ENCODE results near the gene PHACTR1. TPM values are rescaled to one million over a fixed set of nuclear protein-coding genes. Genes with fewer than 3 reads are reported as not detected.

PHACTR1 gene
- total RNA-seq, 2 experiments from 2014 or later, result 0.11 TPM; not detected in 1

GRCh38 chr6:12987783-12988182, 271.2 kb downstream of the PHACTR1 start:
- Mint-ChIP-seq H3K9me3 (no peaks in the 10 kb centered on the region), H3K4me1 (ENCODE audit: low read depth) (no peaks in the 10 kb centered on the region), H3K36me3 (ENCODE audit: low read depth) (no peaks in the 10 kb centered on the region), H3K27me3 (peaks cover 1% of the 10 kb centered on the region), H3K4me3 (no peak overlapping the region), H3K27ac (no peak overlapping the region)
- DNase-seq (no peak), ATAC-seq (no peak)
- intact Hi-C loops (cut with micrococcal nuclease), result no loop called here
- POLR2A ChIA-PET, result no interaction called here
- no peak for TF ChIP-seq CTCF (IDR thresholded peaks at IDR 0.05)
- CTCF ChIA-PET, result no interaction called here

GRCh38 chr6:12990162-12990561, 273.6 kb downstream of the PHACTR1 start:
- intact Hi-C loops (cut with micrococcal nuclease), result no loop called here
- POLR2A ChIA-PET, result no interaction called here
- no peaks in the 10 kb centered on the region for H3K9me3 Mint-ChIP-seq
- H3K36me3 Mint-ChIP-seq (ENCODE audit: low read depth), result no peaks in the 10 kb centered on the region
- no peak for DNase-seq
- no peak overlapping the region for H3K27ac Mint-ChIP-seq
- no peaks in the 10 kb centered on the region for H3K4me1 Mint-ChIP-seq (ENCODE audit: low read depth)
- no peak overlapping the region for H3K4me3 Mint-ChIP-seq
- no peak for ATAC-seq
- no peak for TF ChIP-seq CTCF (IDR thresholded peaks at IDR 0.05)
- CTCF ChIA-PET, result no interaction called here
- H3K27me3 Mint-ChIP-seq, result peaks cover 1% of the 10 kb centered on the region

- no peaks in the 10 kb centered on the region for H3K9me3 Mint-ChIP-seq
- DNase-seq (no peak), ATAC-seq (no peak)
- POLR2A ChIA-PET, result no interaction called here
- CTCF ChIA-PET, result no interaction called here
- H3K27me3 Mint-ChIP-seq, result peaks cover 1% of the 10 kb centered on the region
- no peak for TF ChIP-seq CTCF (IDR thresholded peaks at IDR 0.05)
- no peaks in the 10 kb centered on the region for H3K4me1 Mint-ChIP-seq (ENCODE audit: low read depth)
- H3K36me3 Mint-ChIP-seq (ENCODE audit: low read depth), result no peaks in the 10 kb centered on the region
- intact Hi-C loops (cut with micrococcal nuclease), result no loop called here
- H3K27ac Mint-ChIP-seq, result no peak overlapping the region
- no peak overlapping the region for H3K4me3 Mint-ChIP-seq
Observed at GRCh38 chr6:12991435-12991834, 274.9 kb downstream of the PHACTR1 start.

- H3K4me3 Mint-ChIP-seq, result no peak overlapping the region
- intact Hi-C loops (cut with micrococcal nuclease), result no loop called here
- no peak overlapping the region for H3K27ac Mint-ChIP-seq
- no peak for TF ChIP-seq CTCF (IDR thresholded peaks at IDR 0.05)
- H3K36me3 Mint-ChIP-seq (ENCODE audit: low read depth), result no peaks in the 10 kb centered on the region
- no peaks in the 10 kb centered on the region for H3K9me3 Mint-ChIP-seq
- ATAC-seq, result no peak
- ChIA-PET POLR2A (no interaction called here), CTCF (interaction anchor here (0.9 to 1.1 kb wide), 2 partner anchors 10 to 26 kb away, joined by 3 read pairs; no protein-coding TSS in a partner anchor)
- DNase-seq, result no peak
- no peaks in the 10 kb centered on the region for H3K27me3 Mint-ChIP-seq
- H3K4me1 Mint-ChIP-seq (ENCODE audit: low read depth), result no peaks in the 10 kb centered on the region
Observed at GRCh38 chr6:12992770-12993169, 276.2 kb downstream of the PHACTR1 start.

- CTCF ChIA-PET, result interaction anchor here (0.9 kb wide), 1 partner anchor 9 kb away, joined by 3 read pairs; no protein-coding TSS in a partner anchor
Observed at GRCh38 chr6:12993283-12993898, 276.8 kb downstream of the PHACTR1 start.

More at GRCh38 chr6:12993283-12993898, 276.8 kb downstream of the PHACTR1 start:
- POLR2A ChIA-PET, result no interaction called here
- Mint-ChIP-seq H3K27me3 (no peaks in the 10 kb centered on the region), H3K9me3 (no peaks in the 10 kb centered on the region), H3K36me3 (ENCODE audit: low read depth) (no peaks in the 10 kb centered on the region), H3K4me1 (ENCODE audit: low read depth) (no peaks in the 10 kb centered on the region), H3K27ac (no peak overlapping the region), H3K4me3 (no peak overlapping the region)
- no peak for TF ChIP-seq CTCF (IDR thresholded peaks at IDR 0.05)
- intact Hi-C loops (cut with micrococcal nuclease), result no loop called here
- DNase-seq (no peak), ATAC-seq (no peak)
